GM23248 (cell line): Measurements from ENCODE around the gene SLC29A3. TPM values are rescaled to one million over a fixed set of nuclear protein-coding genes. Genes with fewer than 3 reads are reported as not detected.
"Not testable (repeated sequence)": the region's sequence is repeated elsewhere in the genome, so short reads cannot be mapped to it uniquely, and the experiment has no call there.

ENCODE experiments used
- DNase-seq: peaks from one replicate; pipeline ENCODE4 v3.0.0-alpha.2; 2015
- H2AFZ ChIP-seq: fragments of 200-600 bp; sonication (generic); 2 replicates; pipeline ENCODE4 v1.6.1; 2016; ENCODE audit warnings: antibody characterized with exemption
- H3F3A ChIP-seq: fragments of 200-600 bp; sonication (generic); 2 replicates; pipeline ENCODE4 v1.6.1; 2016; ENCODE audit warnings: mild to moderate bottlenecking, antibody characterized with exemption, mixed run types; ENCODE audit not compliant: insufficient read depth
- H3K27ac ChIP-seq: fragments of 200-600 bp; sonication (generic); 2 replicates; pipeline ENCODE4 v1.5.1; 2016; ENCODE audit warnings: mild to moderate bottlenecking
- H3K27me3 ChIP-seq: fragments of 200-600 bp; sonication (generic); replicated peaks from 2 replicates; pipeline ENCODE4 v1.6.1; 2016; ENCODE audit warnings: mild to moderate bottlenecking; ENCODE audit not compliant: insufficient read depth
- H3K36me3 ChIP-seq: fragments of 200-600 bp; sonication (generic); 2 replicates; pipeline ENCODE4 v1.6.1; 2016; ENCODE audit warnings: low read depth, mild to moderate bottlenecking
- H3K4me1 ChIP-seq: fragments of 200-600 bp; sonication (generic); 2 replicates; pipeline ENCODE4 v1.6.1; 2016; ENCODE audit warnings: mild to moderate bottlenecking; ENCODE audit not compliant: insufficient read depth
- H3K4me2 ChIP-seq: fragments of 200-600 bp; sonication (generic); one replicate; pipeline ENCODE4 v1.6.1; 2016; ENCODE audit warnings: mild to moderate bottlenecking; ENCODE audit not compliant: unreplicated experiment
- H3K4me3 ChIP-seq: fragments of 200-600 bp; sonication (generic); 2 replicates; pipeline ENCODE4 v1.5.1; 2016; ENCODE audit warnings: mild to moderate bottlenecking
- H3K79me2 ChIP-seq: fragments of 200-600 bp; sonication (generic); 2 replicates; pipeline ENCODE4 v1.6.1; 2016; ENCODE audit warnings: mild to moderate bottlenecking; ENCODE audit not compliant: insufficient read depth
- H3K9ac ChIP-seq: fragments of 200-600 bp; sonication (generic); 2 replicates; pipeline ENCODE4 v1.6.1; 2016; ENCODE audit warnings: mild to moderate bottlenecking
- H3K9me2 ChIP-seq: fragments of 200-600 bp; sonication (generic); 2 replicates; pipeline ENCODE4 v1.6.1; 2016; ENCODE audit warnings: mixed run types, mild to moderate bottlenecking, moderate library complexity; ENCODE audit not compliant: insufficient read depth
- H3K9me3 ChIP-seq: fragments of 200-600 bp; sonication (generic); one replicate; pipeline ENCODE4 v1.6.1; 2017; ENCODE audit warnings: low read depth
- H4K20me1 ChIP-seq: fragments of 200-600 bp; sonication (generic); 2 replicates; pipeline ENCODE4 v1.6.0; 2016; ENCODE audit not compliant: insufficient read depth
- EZH2 ChIP-seq: fragments of 200-600 bp; sonication (generic); IDR thresholded peaks from 2 replicates; pipeline ENCODE4 v1.6.1; 2018; ENCODE audit warnings: antibody characterized with exemption, mild to moderate bottlenecking; ENCODE audit not compliant: insufficient read depth, poor library complexity, severe bottlenecking
- EZH2phosphoT487 ChIP-seq: fragments of 200-600 bp; sonication (generic); IDR thresholded peaks from 2 replicates; pipeline ENCODE4 v1.6.1; 2018; ENCODE audit warnings: antibody characterized with exemption, moderate library complexity, mild to moderate bottlenecking, low read depth; ENCODE audit not compliant: insufficient read depth
- WGBS, 2 experiments: methylation state at CpG; one replicate each; pipeline ENCODE4 v1.1.6; 2015 to 2017; ENCODE audit warnings: low lambda C conversion rate in 2 of 2, low coverage in 1 of 2; ENCODE audit errors: missing lambda C conversion rate in 2 of 2; 5-methylcytosine and 5-hydroxymethylcytosine counted together
- in situ Hi-C: fragments of 300-500 bp; cut with MboI; formaldehyde crosslinking; loops from 2 replicates; pipeline ENCODE4 v1.15.0; 2020
- polyA plus RNA-seq: library from polyadenylated mRNA; unstranded; fragments of >200 nt; fragmentation: Nextera tagmentation; extraction: Ambion mirVana; gene quantifications from 2 replicates; pipeline ENCODE4 v1.2.1, GENCODE V29; 2016
- total RNA-seq: library from RNA; depleted of rRNA; stranded (reverse); fragments of >200 nt; shearing (Covaris generic); gene quantifications from 2 replicates; pipeline ENCODE4 v1.2.3, GENCODE V29; 2014

SLC29A3 gene
- total and polyA plus RNA-seq, 2 experiments from 2014 or later = 1.9 to 7.3 TPM

GRCh38 chr10:71295641-71296040 lies 23.4 kb upstream of the SLC29A3 start:
- H3K4me3 ChIP-seq = no peak overlapping the region
- 80 to 87% methylated on average over 7 to 9 of the region's 9 CpGs for WGBS, 2 experiments
- in situ Hi-C loops = no loop called here
- no peaks in the 10 kb centered on the region for H3F3A ChIP-seq
- H3K9ac ChIP-seq = no peak overlapping the region
- no peak overlapping the region for H3K27ac ChIP-seq
- no peaks in the 10 kb centered on the region for H3K9me2 ChIP-seq
- DNase-seq = no peak
- TF ChIP-seq EZH2phosphoT487 = no peak
- no peak for TF ChIP-seq EZH2
- H4K20me1 ChIP-seq = no peaks in the 10 kb centered on the region
- H3K36me3 ChIP-seq = no peaks in the 10 kb centered on the region
- H3K4me2 ChIP-seq = no peak overlapping the region
- no peaks in the 10 kb centered on the region for H3K4me1 ChIP-seq
- no peak overlapping the region for H2AFZ ChIP-seq
- no peaks in the 10 kb centered on the region for H3K27me3 ChIP-seq
- no peaks in the 10 kb centered on the region for H3K79me2 ChIP-seq
- H3K9me3 ChIP-seq = no peaks in the 10 kb centered on the region

- H3K27me3 ChIP-seq = no peaks in the 10 kb centered on the region
- H3K9ac ChIP-seq = no peak overlapping the region
- no peak overlapping the region for H3K4me3 ChIP-seq
- TF ChIP-seq EZH2 (no peak), EZH2phosphoT487 (no peak)
- H4K20me1 ChIP-seq = no peaks in the 10 kb centered on the region
- no peak overlapping the region for H2AFZ ChIP-seq
- no peak overlapping the region for H3K4me2 ChIP-seq
- H3K9me2 ChIP-seq = no peaks in the 10 kb centered on the region
- no peak overlapping the region for H3K27ac ChIP-seq
- 62 to 67% methylated on average over 5 of the region's 5 CpGs for WGBS, 2 experiments
- no peaks in the 10 kb centered on the region for H3K9me3 ChIP-seq
- H3K4me1 ChIP-seq = no peaks in the 10 kb centered on the region
- H3F3A ChIP-seq = no peaks in the 10 kb centered on the region
- DNase-seq = no peak
- in situ Hi-C loops = no loop called here
- H3K36me3 ChIP-seq = no peaks in the 10 kb centered on the region
- no peaks in the 10 kb centered on the region for H3K79me2 ChIP-seq
Observed at GRCh38 chr10:71296086-71296485, 23.0 kb upstream of the SLC29A3 start.

GRCh38 chr10:71296811-71297210 lies 22.2 kb upstream of the SLC29A3 start:
- H3K27ac ChIP-seq, H4K20me1 ChIP-seq, H3K4me2 ChIP-seq, H3K9ac ChIP-seq, H2AFZ ChIP-seq, H3K36me3 ChIP-seq, H3K9me3 ChIP-seq, H3F3A ChIP-seq, H3K9me2 ChIP-seq, H3K79me2 ChIP-seq, H3K4me3 ChIP-seq, H3K27me3 ChIP-seq, H3K4me1 ChIP-seq, in situ Hi-C loops, DNase-seq: not testable (repeated sequence)
- 78 to 85% methylated on average over 5 to 13 of the region's 13 CpGs for WGBS, 2 experiments

- H4K20me1 ChIP-seq = no peaks in the 10 kb centered on the region
- H3K27ac ChIP-seq = no peak overlapping the region
- H3K4me3 ChIP-seq = no peak overlapping the region
- no peaks in the 10 kb centered on the region for H3K79me2 ChIP-seq
- no peak overlapping the region for H2AFZ ChIP-seq
- no peaks in the 10 kb centered on the region for H3F3A ChIP-seq
- no peak overlapping the region for H3K4me2 ChIP-seq
- no peaks in the 10 kb centered on the region for H3K4me1 ChIP-seq
- no peaks in the 10 kb centered on the region for H3K27me3 ChIP-seq
- no peaks in the 10 kb centered on the region for H3K9me2 ChIP-seq
- in situ Hi-C loops = no loop called here
- no peaks in the 10 kb centered on the region for H3K36me3 ChIP-seq
- H3K9ac ChIP-seq = no peak overlapping the region
- WGBS, 2 experiments = 84 to 85% methylated on average over 3 of the region's 3 CpGs
- DNase-seq = no peak
- no peak for TF ChIP-seq EZH2phosphoT487
- no peak for TF ChIP-seq EZH2
- no peaks in the 10 kb centered on the region for H3K9me3 ChIP-seq
Observed at GRCh38 chr10:71297343-71297742, 21.7 kb upstream of the SLC29A3 start.

GRCh38 chr10:71299071-71299785 lies 19.8 kb upstream of the SLC29A3 start:
- WGBS, 2 experiments = 85 to 94% methylated on average over 10 to 13 of the region's 14 CpGs
- no peaks in the 10 kb centered on the region for H3K9me2 ChIP-seq
- no peak overlapping the region for H3K27ac ChIP-seq
- H3K79me2 ChIP-seq = no peaks in the 10 kb centered on the region
- H3F3A ChIP-seq = no peaks in the 10 kb centered on the region
- H3K9ac ChIP-seq = no peak overlapping the region
- no peak overlapping the region for H2AFZ ChIP-seq
- TF ChIP-seq EZH2phosphoT487 = no peak
- no peak for TF ChIP-seq EZH2
- in situ Hi-C loops = no loop called here
- no peaks in the 10 kb centered on the region for H3K36me3 ChIP-seq
- DNase-seq = no peak
- no peak overlapping the region for H3K4me2 ChIP-seq
- no peaks in the 10 kb centered on the region for H3K27me3 ChIP-seq
- H3K9me3 ChIP-seq = no peaks in the 10 kb centered on the region
- no peak overlapping the region for H3K4me3 ChIP-seq
- no peaks in the 10 kb centered on the region for H4K20me1 ChIP-seq
- H3K4me1 ChIP-seq = no peaks in the 10 kb centered on the region
